Gastroesophageal sphincter (tissue), 3 donors: ENCODE measurements around the gene CIAO1.

Experiments used
- CTCF ChIP-seq, 4 experiments: fragments of 200-600 bp in 2 of 4; fragments of 450-650 bp in 2 of 4; sonication (generic) in 1 of 4; IDR thresholded peaks; one replicate each; pipeline ENCODE4 v1.5.1; 2017 to 2019; ENCODE audit warnings: antibody characterized with exemption in 4 of 4, mild to moderate bottlenecking in 2 of 4, moderate library complexity in 2 of 4
- EP300 ChIP-seq: sonication (generic); formaldehyde crosslinking; IDR thresholded peaks from one replicate; pipeline ENCODE4 v1.6.1; 2017; ENCODE audit warnings: antibody characterized with exemption, mild to moderate bottlenecking
- POLR2A ChIP-seq, 2 donors: fragments of 450-650 bp; IDR thresholded peaks; one replicate each; pipeline ENCODE4 v1.6.1; 2017; ENCODE audit warnings: antibody characterized with exemption in 2 of 2, mild to moderate bottlenecking in 2 of 2, moderate library complexity in 1 of 2
- POLR2AphosphoS5 ChIP-seq: sonication (generic); formaldehyde crosslinking; IDR thresholded peaks from one replicate; pipeline ENCODE4 v1.6.1; 2017; ENCODE audit warnings: antibody characterized with exemption

GRCh38 chr2:96315400-96316071 lies 49.5 kb downstream of the CIAO1 start:
- TF ChIP-seq CTCF (IDR thresholded peaks at IDR 0.05) (no peak), POLR2A (IDR thresholded peaks at IDR 0.05) (no peak), EP300 (no peak), POLR2AphosphoS5 (no peak)
